ENCODE data around the gene NAGPA.
A peak's percentile ranks its signal among the peaks of the same experiment; 100 is the strongest.

The NAGPA gene

DNA sequence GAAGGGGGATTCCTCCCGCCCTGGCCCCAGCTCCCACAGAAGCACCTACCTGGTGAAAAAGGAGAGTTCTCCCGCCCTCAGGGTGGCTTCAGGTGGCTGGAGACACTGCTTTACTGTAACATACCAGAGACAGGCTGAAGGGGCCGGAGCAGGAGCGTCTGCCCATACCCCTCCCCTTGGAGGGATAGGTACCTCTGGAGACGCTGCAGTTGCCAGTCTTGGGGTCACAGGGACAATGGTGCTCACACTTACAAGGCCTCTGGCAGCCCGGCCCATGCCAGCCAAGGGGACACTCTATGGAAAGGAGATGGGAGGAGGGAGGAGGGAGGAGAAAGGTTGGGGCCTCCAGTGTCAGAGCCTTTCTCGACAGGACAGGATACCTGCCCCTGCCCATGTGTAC lies 6.6 kb downstream of the NAGPA start:
- no peak for DNase-seq

DNA sequence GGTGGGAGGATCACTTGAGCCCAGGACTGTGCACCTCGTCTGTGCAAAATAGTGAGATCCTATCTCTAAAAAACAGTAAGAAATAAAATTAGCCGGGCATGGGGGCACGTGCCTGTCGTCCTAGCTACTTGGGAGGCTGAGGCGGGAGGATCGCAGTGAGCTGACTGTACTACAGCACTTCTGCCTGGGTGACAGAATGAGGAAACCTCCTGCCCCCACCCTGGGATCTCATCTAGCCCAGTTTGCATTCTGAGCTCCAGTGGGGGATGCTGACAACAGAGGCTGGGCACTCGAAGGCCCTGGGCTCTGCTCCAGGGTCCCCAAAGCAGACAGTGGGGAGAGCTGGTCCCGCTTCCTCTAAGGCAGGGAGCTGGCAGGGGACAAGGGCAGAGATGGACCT lies 7.1 kb downstream of the NAGPA start:
- no peak for DNase-seq

DNA sequence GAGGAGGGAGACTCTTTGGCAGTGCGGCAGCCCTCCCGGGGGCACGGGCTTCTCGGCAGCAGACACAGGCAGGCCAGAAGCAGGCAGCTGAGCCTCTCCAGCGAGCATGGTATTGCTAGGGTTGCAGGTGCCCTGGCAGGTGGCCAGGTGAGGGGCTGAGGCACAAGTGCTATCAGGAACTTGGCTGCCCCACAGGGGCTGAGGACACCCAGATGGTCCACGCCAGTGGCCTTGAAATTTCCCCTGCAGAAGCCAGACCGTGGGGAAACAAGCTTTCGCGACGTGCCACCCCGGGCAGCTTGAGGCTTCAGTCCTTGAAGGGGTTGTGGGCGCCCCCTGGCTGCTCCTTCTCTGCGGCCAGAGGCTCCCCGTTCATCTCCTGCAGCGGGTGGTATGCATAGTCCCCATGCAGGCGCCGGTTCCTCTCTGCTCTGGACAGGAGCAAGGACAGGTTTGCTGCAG lies 8.5 kb downstream of the NAGPA start:
- DNase-seq, result peak; percentile 8

DNA sequence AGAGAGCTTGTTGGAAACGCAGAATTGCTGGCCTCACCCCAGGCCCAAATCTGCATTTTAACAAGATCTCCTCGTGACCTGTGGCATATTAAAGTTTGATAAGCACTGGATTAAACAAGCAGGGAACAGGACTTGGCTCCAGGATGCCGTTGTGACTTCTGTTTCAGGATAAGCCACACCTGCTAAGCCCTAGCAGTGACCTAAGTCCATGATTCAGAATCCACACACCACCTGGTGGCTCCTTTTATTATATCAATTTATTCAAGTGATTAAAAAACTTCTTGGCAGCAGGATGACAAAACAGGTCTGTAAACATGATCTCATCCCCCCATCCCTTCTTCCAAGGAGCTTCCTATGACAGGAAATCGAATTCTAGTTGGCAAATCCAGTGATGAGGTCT lies 9.1 kb downstream of the NAGPA start:
- no peak for DNase-seq

DNA sequence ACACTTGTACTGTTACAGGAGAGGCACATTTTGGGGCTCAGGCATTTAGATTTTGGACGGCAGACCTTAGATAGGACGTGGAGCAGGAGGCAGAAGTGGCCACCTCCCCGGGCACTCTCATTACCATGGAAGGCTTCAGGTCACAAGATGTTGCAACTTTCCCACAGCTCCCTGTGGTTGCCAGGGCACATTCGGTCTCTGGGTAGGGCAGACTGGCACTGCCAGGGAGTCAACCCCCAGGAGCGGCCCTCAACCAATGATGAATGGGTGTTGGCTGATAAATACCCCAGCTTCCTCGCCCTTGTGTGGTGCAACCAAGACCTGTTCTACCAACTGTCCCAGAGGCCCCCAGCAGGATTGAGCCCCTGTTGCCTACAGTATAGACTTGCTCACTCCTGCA lies 11.2 kb downstream of the NAGPA start:
- DNase-seq, result no peak

DNA sequence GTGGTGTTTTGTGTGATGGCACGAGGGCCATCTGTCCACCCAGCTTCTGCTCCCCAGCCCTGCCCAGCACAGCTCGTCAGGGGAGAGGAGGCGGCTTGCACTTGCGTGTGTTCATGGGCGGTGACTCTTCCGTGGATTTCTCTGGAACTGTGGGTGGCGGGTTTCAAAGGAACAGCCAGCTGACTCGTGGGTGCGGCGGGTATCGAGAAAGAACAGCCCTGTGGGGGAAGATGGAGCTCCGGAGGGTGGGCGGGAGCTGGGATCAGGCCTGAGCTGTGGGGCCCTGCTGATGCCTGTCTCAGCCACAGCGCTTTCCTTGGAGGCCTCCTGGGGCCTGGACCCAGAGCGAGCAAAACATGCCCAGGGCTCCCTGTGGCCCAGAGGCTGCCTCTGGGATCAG lies 13.2 kb downstream of the NAGPA start:
- no peak for DNase-seq

DNA sequence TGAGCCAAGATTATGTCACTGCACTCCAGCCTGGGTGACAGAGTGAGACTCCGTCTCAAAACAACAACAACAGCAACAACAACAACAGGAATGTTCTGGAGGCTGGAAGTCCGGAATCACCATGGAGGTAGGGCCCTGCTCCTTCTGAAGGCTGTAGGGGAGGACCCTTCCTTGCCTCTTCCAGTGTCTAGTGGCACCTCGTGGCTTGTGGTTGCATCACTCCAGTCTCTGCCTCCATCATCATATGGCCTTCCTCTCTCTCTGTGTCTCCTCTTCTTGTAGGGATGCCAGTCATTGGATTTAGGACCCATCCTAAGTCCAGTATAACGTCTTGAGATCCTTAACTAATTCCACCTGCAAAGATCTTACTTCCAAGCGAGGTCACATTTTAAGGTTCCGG lies 14.0 kb downstream of the NAGPA start:
- no peak for DNase-seq

DNA sequence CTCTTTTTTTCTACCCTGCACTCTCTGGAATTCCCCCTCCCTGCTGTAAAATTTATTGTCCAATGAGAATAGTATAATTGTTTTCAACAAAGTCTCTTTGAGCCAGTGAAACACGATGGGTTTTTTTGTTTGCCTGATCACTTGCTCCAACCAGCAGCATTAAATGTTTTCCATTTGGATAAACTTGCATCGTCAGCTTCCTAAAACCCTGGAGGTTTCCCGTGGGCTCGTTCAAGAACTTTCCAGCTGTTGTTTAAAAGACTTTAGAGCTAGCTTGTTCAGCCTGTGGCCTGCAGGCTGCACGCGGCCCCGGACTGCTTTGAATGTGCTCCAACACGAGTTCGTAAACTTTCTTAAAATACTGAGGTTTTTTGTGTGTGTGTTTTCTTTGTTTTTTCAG lies 14.9 kb downstream of the NAGPA start:
- no peak for DNase-seq

DNA sequence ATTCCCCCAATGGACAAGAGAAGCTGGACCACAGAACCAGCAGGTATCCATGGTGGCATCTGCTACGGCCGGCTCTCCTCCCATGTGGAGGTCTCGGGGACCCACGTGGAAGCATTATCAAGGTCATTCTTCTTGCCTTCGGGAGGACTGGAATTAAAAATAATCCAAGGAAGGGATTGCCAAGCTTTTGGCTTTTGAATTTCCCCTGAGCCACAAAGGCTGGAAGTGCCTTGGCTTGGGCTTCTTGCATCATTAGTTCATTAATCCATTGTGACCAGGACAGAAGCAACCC lies 16.1 kb downstream of the NAGPA start:
- DNase-seq, result no peak

DNA sequence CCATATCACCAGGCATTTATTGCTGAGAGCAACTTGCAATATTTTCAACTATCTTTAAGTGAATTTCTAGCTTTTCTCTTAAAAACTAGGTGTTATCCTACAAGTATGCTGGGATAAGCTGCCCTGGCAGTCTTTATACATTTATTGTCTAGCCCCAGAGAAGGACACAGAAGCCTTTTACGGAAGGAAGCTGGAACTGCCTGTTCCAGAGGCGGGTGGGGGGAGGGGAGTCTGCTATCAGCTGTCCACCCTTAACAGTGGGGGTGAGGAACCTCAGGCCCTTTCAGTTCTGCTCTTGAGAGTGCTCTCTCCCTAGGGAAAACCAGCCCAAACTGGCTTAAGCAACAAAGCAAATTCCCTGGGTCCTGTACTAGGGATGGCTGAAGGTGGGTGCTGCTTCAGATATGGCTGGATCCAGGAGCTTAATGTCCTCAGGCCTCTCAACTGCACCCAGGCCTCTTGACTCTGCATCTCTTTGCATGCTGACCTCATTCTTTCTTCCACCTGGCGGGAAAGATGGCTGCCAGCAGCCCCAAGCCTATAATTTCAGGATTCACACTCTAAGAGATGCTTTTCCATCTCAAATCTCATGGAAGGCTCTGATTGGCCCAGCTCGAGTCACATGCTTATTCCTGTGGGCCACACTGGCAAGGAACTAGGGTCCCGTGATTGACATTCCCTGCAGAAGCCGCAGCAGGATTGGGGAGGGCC lies 16.6 kb downstream of the NAGPA start:
- DNase-seq, result no peak

DNA sequence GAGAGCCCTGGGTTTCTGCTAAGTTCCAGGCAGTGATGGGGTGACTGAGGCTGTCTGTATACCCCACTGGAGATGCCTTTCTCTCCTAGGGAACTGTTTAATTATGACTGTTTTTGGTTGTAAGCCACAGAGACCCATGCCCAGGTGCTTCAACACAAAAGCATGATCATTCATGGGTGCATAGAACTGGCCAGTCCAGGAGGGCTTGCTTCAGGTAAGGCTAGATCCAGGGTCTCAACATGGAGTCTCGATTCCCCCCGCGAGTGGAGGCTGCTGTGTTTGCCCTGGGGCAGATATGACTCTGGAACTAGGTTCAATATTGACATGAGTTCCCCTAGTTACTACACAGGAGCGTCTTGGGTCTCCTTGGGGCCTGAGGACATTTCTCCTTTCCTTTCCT lies 17.8 kb downstream of the NAGPA start:
- DNase-seq, result no peak

DNA sequence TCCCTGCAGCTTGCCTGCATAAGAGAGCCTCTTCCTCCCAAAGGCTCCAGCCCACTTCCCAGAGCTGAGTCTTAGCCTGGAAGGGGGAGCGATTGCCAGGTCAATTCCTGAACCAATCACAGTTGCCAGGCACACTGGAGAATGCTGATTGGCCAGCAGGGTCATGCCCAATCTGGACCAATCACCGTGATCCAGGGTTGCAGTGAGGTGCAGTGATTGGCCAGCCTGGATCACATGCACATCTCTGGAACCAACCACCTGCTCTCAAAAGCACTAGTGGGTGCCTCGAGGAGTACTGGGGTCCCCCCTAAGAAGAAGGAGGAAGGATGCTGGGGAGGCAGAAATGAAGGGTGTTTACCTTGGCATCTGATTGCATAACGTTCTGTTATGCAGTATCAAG lies 18.4 kb downstream of the NAGPA start:
- DNase-seq, result no peak

DNA sequence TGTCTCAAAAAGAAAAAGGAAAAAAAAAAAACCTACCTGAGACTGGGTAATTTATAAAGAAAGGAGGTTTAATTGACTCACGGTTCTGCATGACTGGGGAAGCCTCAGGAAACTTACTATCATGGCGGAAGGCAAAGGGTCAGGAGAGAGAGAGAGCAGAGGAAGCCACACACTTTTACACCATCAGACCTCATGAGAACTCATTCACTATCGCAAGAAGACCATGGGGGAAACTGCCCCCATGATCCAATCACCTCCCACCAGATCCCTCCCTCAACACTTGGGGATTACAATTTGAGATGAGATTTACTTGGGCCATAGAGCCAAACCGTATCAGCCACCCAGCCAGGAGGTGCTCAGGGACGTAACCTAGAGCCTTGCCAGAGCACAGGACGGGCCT lies 20.8 kb downstream of the NAGPA start:
- DNase-seq, result no peak

DNA sequence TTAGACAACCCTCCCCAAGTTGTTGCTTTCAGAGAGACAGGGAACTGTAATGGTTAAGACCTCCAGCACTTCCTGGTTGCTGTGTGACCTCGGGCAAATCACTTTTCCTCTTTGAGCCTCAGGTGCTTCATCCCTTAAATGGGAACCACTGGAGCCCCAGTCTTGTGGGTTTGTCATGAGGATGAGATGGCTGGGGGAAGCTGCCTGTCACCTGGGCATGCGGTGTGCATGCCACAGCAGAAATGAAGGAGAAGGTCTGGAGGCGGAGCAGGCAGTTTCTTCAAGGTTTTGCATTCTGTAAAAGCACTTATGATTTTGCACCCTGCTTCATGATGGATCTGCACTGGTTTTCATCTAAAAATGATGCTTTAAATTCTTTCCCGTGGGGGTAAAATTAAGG lies 22.1 kb downstream of the NAGPA start:
- DNase-seq, result no peak

DNA sequence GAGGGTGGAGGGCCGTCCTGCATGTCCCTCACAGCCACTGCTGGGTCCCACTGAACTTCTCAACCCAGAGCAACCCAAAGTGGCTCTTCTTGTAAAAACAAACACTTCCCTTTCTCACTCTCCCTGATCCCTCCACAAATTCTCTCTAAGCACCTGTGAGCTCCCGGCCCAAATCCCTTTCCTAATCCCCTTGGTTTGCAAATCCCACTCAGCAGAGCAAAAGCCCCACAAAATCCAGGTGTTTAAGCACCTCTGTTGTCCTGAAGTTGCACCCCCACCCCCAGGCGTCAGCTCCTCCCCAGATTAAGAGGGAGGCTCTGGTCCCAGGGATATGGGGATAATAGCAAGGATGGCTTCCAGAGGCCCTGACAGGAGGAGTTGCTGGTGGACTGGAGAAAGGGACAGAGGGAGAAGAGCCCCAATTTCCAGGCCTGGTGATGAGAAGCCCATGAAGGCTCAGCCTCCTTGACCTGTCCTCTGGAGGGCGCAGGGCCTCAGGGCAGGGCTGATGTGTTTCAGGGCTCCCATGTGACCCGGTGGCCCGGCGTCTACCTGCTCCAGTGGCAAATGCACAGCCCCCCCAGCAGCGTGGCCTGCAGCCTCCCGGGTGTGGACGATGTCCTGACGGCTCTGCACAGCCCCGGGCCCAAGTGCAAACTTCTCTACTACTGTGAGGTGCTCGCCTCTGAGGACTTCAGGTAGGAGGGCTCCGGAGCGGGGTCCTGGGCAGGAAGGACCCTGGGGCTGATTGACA lies 23.0 kb downstream of the NAGPA start:
- DNase-seq, result no peak

DNA sequence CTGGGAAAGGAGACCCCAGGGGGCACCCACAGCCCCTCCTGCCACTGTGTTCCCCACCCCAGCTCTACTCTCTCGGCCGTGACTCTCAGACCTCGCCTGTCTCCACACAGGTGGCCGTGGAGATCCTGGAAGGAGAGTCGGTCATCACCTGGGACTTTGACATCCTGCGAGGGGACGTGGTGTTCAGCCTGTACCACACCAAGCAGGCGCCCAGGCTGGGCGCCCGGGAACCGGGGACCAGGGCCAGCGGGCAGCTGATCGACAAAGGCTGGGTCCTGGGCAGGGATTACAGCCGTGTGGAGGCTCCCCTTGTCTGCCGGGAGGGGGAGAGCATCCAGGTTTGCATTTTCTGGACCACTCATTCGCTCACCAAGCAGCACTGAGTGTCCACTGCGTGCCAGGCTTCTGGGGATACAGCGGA lies 25.4 kb downstream of the NAGPA start:
- no peak for DNase-seq

DNA sequence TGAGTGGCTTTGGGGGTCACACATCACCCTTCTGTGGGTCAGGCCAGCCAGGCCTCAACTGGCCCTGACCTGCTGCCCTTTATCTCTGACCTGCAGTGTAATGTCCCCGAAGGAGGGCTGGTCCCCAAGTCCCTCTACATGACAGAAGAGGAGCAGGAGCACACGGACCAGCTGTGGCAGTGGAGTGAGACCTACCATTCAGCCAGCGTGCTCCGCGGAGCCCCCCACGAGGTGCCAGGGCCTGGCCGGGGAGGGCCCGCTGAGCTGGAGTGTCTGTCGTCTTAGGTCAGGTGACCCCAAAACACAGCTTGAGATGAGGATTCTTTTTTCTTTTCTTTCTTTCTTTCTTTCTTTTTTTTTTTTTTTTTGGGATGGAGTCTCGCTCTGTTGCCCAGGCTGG lies 26.5 kb downstream of the NAGPA start:
- DNase-seq, result no peak

DNA sequence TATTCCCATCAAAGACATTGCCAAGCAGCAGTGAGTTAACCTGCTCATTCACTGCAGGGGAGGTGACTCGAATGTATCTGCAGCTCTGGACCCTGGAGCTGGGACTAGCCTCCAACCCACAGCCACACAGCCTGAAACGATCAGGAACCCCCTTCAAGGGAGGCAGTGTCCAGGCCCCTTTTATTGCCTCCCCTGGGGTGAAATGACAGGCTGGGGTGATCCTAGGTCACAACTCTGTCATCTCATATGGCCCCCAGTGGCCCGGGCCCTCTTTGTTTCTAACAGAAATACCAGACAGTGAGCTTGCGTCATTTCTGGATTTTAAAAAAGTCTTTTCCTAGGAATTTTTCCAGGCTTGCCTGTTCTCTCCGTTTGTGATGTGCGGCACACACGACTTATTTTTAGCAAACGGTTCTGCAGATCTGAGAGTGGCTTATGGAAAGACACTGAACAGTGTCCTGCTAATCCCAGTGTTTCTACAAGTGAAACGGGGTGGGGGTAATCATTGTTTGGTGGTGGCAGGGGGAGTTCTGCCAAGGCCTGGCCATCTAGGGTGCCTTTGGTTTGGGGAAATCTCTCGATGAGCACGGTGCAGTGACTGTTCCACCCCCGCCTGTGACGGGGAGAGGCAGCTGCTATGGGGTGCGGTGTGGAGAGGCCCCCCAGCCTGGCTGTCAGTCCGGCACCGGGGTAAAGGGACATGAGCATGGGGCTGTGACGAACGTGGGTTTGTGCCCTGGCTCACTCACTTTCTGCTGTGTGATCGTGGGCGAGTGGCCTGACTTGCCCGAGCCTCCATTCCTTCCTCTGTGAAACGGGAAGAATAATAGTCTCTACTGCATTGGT lies 27.2 kb downstream of the NAGPA start:
- no peak for DNase-seq

DNA sequence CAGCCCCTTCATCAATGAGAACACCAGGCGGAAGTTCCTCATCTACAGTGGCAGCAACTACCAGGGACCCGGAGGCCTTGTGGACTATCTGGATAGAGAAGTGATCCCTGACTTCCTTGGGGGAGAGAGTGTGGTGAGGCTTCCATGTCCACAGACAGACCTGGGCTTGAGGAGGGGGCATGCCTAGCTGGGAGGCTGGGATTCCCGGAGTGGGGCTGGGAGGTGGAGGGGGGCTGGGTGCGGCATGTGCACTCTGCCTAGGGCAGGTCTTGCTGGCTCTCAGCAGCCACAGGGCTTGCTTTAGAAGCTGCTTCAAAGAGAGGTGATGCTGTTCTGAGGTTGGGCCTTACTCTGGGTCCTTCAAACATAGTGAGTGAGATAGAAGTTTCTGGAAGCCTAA lies 27.8 kb downstream of the NAGPA start:
- DNase-seq, result no peak

DNA sequence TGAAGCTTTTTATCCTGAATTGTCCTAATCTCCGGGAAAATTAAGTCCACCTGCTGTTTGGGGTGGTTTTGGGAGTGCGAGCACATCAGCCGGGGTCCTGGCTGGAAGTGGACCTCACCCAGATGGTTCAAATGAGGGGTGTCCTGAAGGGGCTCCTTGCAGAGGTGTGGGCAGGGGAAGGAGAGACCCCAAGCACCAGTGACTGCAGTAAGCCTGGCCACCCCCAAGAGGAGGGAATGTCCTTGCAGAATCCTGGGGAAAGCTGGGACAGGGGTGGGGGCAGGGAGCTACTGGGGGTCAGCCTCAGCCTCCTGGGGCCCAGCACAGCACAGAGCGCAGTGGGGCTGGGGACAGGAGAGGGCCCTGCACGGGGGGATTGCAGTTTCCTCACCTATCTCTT lies 29.4 kb downstream of the NAGPA start:
- no peak for DNase-seq

DNA sequence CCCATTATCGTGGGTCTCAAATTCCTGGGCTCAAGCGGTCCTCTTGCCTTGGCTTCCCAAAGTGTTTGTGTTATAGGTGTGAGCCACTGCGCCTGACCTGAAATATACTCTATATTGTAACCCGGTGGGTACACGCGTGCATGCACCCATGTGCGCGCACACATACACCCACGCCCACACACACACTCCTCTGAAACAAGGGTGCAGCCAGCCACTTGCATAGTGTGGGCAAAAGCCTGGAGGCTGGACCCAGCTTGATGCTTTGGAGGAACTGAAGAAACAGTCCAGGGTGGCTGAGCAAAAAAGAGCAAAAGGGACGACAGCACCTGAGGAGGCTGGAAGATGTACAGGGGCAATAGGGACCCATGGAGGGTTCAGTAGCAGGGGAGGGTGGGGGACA lies 29.9 kb downstream of the NAGPA start:
- DNase-seq, result no peak

DNA sequence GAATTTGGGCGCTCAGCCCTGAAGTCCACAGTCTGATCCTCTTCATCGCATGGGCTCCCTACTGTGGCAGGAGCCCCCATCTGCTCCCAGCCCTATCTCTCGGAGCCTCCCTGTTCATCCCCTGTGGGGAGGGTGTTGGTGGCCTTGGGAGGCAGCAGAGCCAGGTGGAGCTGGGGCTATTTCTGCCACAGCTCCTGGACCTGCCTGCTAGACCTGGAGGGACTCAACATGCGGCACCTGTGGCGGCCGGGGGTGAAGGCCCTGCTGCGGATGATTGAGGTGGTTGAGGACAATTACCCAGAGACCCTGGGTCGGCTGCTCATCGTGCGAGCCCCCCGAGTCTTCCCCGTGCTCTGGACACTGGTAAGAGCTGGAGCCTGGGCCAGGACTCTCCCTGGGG lies 30.5 kb downstream of the NAGPA start:
- DNase-seq, result no peak

DNA sequence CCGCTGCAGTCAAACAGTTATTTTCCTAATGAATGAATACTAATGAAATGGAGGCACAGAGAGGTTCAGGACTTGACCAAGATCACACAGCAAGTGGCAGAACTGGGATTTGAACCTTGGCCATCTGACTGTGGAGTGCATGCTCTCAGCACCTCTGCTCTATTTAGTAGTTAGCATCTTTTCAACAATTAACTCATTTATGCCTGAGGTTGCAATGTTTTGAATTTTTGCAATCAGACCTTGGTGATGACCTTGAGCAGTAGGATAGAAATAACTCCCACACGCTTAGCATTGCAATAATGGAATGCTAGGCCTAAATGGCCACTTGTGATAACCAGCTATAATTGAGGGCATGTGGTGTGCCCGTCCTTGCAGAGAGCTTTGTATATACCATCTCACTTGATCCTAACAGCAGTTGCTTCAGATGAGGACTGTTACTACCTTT lies 31.0 kb downstream of the NAGPA start:
- DNase-seq, result no peak

DNA sequence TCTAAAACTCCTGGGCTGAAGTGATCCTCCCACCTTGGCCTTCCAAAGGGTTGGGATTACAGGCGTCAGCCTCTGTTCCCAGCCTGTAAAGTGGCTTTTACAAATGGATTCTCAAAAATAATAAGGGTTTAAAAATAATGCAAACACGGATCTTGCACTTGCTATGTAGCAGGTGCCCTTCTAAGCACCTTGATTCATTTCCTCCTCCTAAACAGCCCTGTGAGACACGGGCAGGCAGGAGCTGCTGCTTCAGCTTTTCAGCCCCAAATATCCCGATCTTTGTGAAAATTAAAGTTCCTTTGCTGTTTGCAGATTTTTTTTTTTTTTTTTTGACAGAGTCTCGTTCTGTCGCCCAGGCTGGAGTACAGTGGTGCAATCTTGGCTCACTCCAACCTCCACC lies 31.7 kb downstream of the NAGPA start:
- no peak for DNase-seq

Measured in CD4-positive, alpha-beta T cell treated with Interleukin-6 for 4 hours (primary cell).